Dermis microvascular lymphatic vessel endothelial cell (primary cell): ENCODE data around the gene AKR1D1. TPM values are rescaled to one million over a fixed set of nuclear protein-coding genes. Genes with fewer than 3 reads are reported as not detected.
"Not testable (repeated sequence)": the region's sequence is repeated elsewhere in the genome, so short reads cannot be mapped to it uniquely, and the experiment has no call there.

Experiments used
- DNase-seq, 2 donors: peaks; one replicate each; pipeline versions ENCODE4 v3.0.0 to v3.0.0-alpha.2; 2010; ENCODE audit warnings: low read depth in 2 of 2
- total RNA-seq: library from RNA; depleted of rRNA; stranded (reverse); fragments of >200 nt; gene quantifications from 2 replicates; pipeline ENCODE4 v1.2.1, GENCODE V29; 2014

The AKR1D1 gene
- total RNA-seq, 1 donor from 2014 or later = not detected

DNA sequence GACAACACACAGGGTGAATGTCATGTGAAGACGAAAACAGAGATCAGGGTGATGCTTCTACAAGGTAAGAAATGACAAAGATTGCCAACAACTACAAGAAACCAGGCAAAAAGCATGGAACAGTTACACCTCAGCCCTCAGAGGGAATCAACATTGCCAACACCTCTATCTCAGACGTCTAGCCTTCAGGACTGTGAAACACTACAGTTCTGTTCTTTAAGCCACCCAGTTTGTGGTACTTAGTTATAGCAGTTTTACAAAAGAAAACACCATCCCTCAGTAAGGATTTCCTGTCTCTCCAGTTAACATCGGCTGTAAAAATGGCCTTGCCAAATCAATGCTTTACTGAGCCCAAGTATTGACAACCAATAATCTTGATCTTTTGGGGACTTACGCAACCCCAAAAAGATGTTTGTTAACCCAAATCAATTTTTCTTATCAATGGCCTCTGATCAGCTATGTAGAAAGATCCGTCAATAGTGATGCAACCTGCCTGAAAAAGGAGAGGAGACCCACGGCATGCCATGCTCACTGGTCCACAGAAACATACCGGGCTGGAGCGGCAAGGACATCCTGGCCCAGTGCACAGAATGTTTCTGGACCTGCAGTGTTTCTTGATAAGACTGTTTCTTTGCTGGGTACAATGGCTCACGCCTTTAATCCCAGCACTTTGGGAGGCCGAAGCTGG is 44.0 kb downstream of the AKR1D1 start:
- no peak for DNase-seq

DNA sequence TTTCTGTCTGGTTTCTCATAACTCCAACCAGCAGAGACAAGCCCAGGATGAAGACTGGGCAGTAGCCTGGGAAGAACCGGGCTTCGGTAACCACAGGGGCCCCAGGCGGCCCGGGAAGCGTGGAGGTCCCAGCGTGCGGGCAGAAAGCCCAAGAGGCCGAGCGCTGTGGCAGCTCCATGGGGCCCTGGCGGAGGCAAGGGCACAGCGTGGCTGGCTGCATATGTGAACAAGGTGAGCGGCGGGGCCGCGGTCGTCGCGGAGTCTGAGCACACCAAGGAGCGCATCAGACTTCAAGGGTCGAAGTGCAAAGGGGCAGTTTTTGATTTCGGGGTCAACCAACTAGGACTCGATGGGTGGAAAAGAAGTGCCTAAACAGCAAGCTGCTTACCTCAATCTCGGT is 45.9 kb downstream of the AKR1D1 start:
- no peak for DNase-seq

DNA sequence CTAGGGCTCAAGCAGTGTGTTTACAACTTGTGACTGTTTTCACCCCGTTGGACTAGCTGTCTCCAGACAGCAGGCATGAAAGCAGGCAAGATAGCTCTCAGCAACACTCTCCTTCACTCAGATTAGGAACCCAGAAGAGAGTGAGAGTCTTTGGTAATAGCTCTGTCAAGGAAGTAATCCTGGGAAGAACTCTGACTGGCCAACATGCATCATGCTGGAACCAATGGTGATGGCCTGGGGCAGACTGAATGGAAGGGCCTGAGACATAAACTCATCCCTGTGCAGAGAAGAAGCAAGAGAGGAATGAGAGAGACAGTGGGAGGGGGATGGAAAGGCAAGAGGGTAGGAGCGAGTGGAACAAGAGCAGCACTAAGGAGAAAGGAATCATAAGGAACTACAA is 48.9 kb downstream of the AKR1D1 start:
- DNase-seq = no peak

DNA sequence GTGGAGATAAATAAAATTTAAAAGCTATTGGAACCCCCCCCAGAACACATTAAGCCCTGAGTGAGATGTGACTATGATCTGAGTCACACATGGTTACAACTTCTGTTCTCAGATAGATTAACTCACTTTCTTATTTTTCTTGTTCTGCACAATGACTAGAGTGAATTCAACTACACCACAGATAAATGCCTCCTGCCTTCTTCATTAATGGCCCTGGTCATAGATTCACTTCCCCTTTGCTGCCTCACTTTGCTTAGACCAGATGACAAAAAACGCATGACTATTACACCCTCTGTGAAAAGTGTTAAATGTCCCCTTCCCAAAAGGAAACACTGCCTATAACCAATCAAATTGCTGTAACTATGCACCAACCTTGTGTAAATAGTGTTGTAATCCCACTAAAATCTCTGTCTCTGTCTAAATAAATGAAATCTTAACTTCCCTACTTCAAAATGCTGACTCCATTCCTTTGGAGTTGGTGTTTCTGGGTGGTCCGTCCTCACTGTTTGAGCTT is 49.4 kb downstream of the AKR1D1 start:
- DNase-seq = no peak

DNA sequence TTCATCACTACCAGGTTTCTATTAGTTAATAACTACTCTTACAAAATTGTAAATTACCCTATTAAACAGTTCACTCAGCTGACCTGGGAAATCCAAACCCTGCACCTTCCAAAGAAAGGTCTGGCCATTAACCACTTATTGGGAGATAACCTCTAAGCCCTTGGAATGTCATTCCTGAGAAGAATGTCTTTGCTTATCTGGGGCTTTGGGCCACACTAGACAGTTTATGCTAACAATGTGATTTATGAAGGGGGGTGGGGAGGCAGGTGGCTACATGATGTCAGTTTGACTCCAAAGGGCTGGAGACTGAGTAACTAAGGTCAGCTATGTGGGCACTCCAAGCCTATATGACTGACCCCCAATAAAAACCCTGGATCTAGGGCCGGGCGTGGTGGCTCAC is 50.7 kb downstream of the AKR1D1 start:
- no peak for DNase-seq

DNA sequence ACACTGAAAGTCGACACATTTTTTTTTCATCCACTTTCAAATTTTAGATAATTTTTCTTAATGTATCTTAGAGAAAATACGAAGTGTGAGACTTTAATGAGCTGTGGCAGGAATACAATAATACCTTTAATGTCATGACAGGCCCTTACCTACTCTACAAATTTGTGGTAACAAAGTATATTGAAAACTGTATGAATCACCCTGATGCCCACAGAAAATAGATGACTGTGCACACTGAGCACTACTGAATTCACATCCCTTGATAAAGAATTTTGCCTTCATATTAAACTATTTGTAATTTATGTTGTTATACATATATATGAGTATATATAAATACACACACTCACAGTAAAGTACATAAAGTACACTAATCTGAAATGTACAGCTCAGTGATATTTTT is 51.7 kb downstream of the AKR1D1 start:
- no peak for DNase-seq

DNA sequence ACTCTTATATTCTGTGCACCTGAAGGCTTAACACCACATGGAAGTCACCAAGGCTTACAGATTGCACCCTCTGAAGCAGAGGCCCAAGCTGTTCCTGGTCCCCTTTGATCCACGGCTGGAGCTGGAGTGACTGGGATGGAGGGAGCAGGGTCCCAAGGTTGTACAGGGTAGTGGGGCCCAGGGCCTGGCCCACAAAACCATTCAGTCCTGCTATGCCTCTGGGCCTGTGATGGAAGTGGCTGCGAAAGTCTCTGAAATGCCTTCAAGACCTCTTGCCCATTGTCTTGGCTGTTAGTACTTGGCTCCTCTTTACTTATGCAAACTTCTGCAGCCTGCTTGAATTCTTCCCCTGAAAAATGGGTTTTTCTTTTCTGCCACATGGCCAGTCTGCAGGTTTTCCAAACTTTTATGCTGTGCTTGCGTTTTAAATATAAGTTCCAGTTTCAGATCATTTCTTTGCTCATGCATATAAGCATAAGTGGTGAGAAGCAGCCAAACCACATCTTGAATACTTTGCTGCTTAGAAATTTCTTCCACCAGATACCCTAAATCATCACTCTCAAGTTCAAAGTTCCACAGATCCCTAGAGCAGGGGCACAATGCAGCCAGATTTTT is 53.4 kb downstream of the AKR1D1 start:
- no peak for DNase-seq

DNA sequence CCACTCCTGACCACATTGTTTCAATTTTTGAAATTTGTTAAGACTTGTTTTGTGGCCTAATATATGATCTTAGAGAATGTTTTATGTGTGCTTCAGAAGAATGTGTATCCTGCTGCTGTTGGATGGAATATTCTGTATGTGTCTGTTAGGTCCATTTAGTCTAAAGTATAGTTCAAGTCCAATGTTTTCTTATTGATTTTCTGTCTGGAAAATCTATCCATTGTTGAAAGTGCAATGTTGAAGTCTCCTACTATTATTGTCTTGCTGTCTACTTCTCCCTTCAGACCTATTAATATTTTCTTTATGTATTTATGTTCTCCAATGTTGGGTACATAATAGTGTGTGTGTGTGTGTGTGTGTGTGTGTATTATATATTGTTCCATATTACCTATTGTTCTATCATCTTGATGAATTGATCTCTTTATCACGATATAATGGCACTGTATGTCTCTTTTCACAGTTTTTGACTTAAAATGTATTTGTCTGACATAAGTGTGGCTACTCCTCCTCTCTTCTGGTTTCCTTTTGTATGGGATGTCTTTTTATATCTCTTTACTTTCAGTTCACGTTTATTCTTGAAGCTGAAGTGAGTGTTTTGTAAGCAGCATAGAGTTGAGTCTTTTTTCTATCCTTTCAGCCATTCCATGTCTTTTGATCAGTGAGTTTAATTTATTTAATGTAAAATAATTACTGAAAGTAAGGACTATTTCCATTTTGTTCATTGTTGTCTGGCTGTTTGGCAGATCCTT is 61.3 kb downstream of the AKR1D1 start:
- no peak for DNase-seq

DNA sequence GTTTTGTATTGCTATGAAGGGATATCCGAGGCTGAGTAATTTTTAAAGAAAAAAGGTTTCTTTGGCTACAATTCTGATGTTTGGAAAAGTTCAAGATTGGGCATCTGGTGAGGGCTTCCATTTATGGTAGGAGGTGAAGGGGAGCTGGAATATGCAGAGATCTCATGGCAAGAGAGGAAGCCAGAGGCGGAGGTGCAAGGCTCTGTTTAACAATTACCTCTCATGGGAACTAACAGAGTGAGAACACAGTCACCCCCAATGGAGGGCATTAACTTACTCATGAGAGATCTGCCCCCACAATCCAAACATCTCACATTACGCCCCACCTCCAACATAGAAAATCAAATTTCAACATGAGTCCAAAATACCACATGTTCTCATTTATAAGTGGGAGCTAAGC is 62.0 kb downstream of the AKR1D1 start:
- DNase-seq = no peak

DNA sequence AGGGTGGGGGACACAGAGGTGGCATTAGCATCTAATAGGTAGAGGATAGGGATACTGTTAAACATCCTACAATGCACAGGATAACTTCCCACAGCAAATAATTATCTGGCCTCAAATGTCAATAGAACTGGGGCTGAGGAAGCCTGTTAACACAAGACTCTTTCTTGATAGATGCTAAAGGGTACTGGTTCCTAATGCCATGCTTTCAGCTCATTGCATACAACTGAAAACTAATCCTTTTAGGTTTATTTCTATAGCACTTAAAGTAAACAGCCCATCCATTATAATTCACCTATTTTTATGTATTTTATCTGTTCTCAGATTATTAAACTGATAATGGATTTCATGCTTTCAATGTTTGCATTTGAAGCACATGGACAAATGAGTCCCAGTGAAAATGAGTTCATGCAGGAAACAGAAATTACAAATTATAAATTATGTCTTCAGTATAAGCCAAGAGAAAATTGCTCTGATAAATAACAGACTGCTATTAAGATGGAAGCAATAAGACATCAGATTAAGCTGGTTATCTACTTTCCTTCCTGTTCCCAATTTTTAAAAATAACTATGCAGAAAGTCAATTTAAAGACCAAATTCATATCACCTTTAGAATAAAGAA is 66.4 kb downstream of the AKR1D1 start:
- DNase-seq = no peak

DNA sequence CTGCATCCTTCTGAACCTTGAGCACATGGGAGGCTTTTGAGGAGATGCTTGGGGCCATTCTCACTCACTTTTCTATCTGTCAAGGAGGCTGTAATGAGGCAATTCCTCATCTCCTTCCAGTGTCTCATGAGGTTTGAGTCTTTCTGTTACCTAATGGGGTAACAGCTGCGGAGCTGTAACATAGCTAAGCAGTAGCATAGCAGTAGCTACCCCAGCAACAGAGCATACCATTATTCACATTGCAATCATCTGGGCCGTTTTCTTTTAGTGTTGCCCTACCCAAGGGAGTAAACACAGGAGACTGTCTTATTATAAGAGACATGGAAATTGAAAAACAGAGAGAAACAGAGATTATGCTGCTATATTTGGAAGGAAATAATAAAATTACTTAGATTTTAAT is 68.7 kb downstream of the AKR1D1 start:
- no peak for DNase-seq

DNA sequence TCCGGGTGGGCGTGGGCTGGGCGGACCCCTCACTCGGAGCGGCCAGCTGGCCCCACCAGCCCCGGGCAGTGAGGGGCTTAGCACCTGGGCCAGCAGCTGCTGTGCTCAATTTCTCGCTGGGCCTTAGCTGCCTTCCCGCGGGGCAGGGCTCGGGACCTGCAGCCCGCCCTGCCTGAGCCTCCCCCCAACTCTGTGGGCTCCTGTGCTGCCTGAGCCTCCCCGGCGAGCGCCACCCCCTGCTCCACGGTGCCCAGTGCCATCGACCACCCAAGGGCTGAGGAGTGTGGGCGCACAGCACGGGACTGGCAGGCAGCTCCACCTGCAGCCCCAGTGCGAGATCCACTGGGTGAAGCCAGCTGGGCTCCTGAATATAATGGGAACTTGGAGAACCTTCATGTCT is 70.0 kb downstream of the AKR1D1 start:
- not testable (repeated sequence) for DNase-seq

DNA sequence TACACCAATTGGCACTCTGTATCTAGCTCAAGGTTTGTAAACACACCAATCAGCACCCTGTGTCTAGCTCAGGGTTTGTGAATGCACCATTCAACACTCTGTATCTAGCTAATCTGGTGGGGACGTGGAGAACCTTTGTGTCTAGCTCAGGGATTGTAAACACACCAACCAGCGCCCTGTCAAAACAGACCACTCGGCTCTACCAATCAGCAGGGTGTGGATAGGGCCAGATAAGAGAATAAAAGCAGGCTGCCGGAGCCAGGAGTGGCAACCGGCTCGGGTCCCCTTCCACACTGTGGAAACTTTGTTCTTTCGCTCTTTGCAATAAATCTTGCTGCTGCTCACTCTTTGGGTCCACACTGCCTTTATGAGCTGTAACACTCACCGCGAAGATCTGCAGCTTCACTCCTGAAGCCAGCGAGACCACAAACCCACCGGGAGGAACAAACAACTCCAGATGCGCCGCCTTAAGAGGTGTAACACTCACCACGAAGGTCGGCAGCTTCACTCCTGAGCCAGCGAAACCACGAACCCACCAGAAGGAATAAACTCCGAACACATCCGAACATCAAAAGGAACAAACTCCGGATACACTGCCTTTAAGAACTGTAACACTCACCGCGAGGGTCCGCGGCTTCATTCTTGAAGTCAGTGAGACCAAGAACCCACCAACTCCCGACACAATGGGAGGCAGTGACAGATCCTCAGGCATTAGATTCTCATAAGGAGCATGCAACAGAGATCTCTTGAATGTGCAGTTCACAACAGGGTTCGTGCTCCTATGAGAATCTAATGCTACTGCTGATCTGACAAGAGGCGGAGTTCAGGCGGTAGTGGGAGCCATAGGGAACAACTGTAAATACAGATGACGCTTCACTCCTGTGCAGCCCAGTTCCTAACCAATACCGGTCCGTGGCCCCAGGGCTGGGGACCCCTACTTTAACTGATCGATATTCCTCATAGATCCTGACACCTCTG is 70.8 kb downstream of the AKR1D1 start:
- not testable (repeated sequence) for DNase-seq

DNA sequence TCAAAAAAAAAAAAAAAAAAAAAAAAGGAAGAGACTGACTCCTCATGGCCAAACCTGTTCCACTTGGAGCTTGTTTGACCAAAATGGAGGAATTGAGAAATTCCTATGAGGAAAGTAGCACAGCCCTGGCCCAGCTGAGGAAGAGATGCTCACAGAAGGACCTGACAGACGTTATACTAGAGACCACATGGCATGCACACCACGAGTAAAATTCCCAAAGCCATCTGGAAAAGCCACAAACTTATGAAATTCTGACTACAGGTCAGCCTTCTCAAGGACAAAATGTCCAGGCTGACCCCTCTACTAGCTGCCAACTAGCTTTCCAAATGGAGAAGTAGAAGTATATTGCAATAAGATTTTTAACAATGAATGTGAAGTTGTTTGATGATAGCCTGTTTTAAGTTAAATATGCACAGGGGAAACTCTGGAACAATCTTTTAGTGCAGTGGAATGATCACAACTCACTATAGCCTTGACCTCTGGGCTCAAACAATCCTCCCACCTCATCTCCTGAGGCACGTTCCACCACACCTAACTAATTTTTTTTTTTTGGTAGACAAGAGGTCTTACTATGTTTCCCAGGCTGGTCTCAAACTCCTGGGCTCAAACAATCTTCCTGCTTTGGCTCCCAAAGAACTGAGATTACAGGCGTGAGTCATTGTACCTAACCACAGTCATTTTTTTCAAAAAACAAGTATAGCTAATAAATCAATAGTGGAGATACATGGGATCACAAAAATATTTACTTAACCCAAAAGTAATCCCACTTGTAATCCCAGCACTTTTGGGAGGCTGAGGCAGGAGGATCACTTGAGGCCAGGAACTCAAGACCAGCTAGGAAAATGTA is 75.7 kb downstream of the AKR1D1 start:
- no peak for DNase-seq

DNA sequence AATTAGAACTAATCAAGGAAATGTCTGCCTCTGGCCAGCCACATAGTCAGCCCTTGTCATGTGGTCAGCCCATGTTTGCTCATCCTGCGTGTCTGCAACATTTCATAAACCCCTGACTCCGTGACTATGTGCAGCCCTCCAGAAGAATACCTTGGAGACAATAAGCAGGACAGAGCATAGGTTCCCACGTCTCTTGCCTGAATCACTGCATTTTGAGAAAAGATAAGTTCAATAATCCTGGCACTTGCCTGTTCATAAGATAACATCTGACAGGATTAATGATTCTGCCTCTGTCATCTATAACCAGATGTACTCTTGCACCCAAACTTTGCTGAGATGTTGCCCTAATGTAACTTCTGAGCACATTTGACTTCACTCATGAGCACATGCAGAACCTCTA is 78.4 kb downstream of the AKR1D1 start:
- no peak for DNase-seq

DNA sequence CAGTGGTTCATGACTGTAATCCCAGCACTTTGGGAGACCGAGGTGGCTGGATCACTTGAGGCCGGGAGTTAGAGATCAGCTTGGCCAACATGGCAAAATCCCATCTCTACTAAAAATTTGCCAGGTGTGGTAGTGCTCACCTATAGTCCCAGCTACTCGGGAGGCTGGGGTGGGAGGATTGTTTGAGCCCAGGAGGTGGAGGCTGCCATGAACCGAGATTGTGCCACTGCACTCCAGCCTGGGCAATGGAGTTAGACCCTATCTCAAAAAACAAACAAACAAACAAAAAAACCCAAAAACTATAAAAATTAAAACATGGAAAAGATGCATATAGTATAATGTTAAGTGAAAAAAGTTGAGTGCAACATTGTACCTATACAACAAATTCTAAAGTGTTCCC is 81.4 kb downstream of the AKR1D1 start:
- DNase-seq = no peak

DNA sequence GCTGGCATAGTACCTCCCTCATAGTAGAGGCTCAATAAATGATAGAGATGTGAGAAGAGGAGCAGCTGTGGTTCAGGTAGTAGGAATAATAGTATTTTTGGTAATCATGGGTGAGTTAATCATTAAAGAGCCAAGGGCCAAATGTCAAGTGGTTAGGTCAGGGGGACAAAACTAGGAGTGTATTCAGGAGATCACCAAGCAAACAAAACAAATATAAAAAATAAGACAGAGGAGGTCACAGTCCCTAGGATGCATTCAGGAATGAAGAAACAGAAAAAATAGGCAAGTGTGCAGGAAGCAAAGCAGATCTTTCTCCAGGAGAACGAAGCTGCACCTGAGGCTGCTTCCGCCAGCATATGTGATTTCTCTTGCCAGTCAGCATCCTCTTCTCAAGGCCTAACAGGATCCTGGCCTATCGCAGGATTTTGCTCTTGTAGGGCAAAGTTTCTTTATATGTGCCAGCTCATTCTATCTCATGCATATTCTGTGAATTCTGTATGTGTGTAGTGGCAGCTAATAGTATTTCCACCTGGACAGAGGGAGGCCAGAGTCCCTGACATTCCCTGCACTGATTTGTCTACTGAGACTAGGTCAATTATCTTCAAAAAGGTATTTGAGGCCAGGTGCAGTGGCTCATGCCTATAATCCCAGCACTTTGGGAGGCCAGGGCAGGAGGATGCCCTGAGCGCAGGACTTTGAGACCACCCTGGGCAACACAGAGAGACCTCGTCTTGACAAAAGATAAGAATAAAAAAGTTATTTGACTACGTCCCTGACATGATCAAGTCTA is 82.7 kb downstream of the AKR1D1 start:
- DNase-seq = no peak

DNA sequence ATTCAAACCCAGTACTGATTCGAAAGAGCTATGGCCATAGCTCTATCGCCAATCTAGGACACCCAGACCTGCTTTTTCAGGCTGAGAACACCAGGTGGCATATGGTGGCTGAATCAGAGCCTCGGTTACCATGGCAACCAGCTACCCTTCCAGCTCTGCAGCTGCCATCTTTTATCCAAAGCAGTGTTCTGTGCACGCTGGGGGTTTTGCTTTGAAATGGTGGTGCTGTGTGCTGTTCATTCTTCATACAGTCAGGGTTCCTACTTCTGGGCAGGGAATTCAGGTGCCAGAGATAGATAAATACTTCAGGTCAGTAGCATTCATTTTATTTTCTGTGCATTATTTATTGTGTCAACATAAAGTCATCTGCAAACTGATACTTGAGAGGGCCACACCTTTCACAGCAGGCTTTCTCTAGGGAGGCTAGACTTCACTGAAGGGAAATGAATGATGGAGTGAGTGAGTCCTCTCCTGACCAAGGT is 85.4 kb downstream of the AKR1D1 start:
- peak; percentile 87 to 91 for DNase-seq

DNA sequence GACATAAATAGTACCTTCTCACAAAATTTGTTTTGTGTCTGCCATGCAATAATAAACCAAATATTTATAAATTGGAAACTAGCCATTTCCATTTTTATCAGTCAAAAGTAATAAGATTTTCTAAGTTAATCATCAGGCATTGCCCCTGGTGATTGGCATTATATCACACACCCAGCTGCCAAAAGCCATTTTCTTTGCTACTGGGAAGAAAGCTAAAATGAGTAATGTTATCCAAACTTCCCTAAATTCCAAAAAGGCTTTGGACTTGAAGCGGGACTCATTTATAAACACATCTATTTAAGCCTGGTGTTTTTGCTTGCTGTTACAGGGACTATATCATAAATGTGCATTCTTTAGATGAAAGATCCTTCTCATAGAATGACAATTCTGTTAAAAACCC is 86.0 kb downstream of the AKR1D1 start:
- DNase-seq = no peak
